ENCODE data around the gene KCNMA1. TPM values are rescaled to one million over a fixed set of nuclear protein-coding genes. Genes with fewer than 3 reads are reported as not detected.

Gene KCNMA1
- polyA plus RNA-seq, 1 of the 3 experiments (the other 2 are of a cell fraction), result 107 TPM

DNA sequence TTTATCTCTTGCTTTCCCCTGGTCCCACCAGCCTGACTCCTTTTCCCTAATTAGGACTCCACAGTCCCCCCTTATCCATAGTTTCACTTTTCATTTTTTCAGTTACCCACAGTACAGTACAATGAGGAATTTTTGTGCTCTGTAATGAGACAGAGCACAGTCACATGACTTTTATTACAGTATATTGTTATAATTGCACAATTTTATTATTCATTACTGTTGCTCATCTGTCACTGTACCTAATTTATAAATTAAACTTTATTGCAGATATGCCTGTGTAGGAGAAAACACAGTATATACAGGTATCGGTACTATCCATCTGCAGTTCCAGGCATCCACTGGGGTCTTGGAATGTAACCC, 125.4 kb downstream of the KCNMA1 start:
- ChIA-PET CTCF (interaction anchor here (1.0 to 1.6 kb wide), 3 partner anchors 9 to 120 kb away, joined by 3 to 5 read pairs (median 4); no protein-coding TSS in a partner anchor), POLR2A (no interaction called here)
- peak overlapping the region; percentile 64 for H3K4me2 ChIP-seq
- H3K79me2 ChIP-seq (ENCODE audit: insufficient read depth), result peaks cover 28% of the 10 kb centered on the region
- peaks cover 37% of the 10 kb centered on the region for H3F3A ChIP-seq (replicated peaks; ENCODE audit: insufficient read depth)
- H3K4me3 ChIP-seq (ENCODE audit: low read depth in 2 of 2, low read length in 1 of 2), result 0 out of 4 replicates have a peak overlapping the region, but pooled peaks of 1 of the 2 experiments have one; percentile 21
- peak overlapping the region; percentile 72 to 94 for H3K27ac ChIP-seq (ENCODE audit: low read depth in 2 of 2, low read length in 1 of 2)
- no peaks in the 10 kb centered on the region for H3K9me2 ChIP-seq
- TF ChIP-seq EP300 (IDR thresholded peaks at IDR 0.05; ENCODE audit: borderline replicate concordance in 1 of 2, low read depth in 1 of 2, low read length in 1 of 2) (peak in 1 of 2 experiments; percentile 4; a peak in 1 of 4 replicates), TCF12 (IDR thresholded peaks at IDR 0.05) (no peak), SIN3A (IDR thresholded peaks at IDR 0.05; ENCODE audit: borderline replicate concordance, low read depth, low read length) (no peak), MXI1 (IDR thresholded peaks at IDR 0.05; ENCODE audit: low read depth, low read length) (no peak), FOXM1 (IDR thresholded peaks at IDR 0.05; ENCODE audit: low read depth) (no peak), CHD2 (IDR thresholded peaks at IDR 0.05; ENCODE audit: low read length, partially characterized antibody) (no peak), RFX5 (IDR thresholded peaks at IDR 0.05; ENCODE audit: low read length) (no peak)
- TF ChIP-seq, protein P1, sequence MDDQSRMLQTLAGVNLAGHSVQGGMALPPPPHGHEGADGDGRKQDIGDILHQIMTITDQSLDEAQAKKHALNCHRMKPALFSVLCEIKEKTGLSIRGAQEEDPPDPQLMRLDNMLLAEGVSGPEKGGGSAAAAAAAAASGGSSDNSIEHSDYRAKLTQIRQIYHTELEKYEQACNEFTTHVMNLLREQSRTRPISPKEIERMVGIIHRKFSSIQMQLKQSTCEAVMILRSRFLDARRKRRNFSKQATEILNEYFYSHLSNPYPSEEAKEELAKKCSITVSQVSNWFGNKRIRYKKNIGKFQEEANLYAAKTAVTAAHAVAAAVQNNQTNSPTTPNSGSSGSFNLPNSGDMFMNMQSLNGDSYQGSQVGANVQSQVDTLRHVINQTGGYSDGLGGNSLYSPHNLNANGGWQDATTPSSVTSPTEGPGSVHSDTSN (IDR thresholded peaks at IDR 0.05), result peak; percentile 1
- TF ChIP-seq, protein P2, sequence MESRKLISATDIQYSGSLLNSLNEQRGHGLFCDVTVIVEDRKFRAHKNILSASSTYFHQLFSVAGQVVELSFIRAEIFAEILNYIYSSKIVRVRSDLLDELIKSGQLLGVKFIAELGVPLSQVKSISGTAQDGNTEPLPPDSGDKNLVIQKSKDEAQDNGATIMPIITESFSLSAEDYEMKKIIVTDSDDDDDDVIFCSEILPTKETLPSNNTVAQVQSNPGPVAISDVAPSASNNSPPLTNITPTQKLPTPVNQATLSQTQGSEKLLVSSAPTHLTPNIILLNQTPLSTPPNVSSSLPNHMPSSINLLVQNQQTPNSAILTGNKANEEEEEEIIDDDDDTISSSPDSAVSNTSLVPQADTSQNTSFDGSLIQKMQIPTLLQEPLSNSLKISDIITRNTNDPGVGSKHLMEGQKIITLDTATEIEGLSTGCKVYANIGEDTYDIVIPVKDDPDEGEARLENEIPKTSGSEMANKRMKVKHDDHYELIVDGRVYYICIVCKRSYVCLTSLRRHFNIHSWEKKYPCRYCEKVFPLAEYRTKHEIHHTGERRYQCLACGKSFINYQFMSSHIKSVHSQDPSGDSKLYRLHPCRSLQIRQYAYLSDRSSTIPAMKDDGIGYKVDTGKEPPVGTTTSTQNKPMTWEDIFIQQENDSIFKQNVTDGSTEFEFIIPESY (IDR thresholded peaks at IDR 0.05; ENCODE audit: borderline replicate concordance, low read depth), result no peak
- TF ChIP-seq, protein P3, sequence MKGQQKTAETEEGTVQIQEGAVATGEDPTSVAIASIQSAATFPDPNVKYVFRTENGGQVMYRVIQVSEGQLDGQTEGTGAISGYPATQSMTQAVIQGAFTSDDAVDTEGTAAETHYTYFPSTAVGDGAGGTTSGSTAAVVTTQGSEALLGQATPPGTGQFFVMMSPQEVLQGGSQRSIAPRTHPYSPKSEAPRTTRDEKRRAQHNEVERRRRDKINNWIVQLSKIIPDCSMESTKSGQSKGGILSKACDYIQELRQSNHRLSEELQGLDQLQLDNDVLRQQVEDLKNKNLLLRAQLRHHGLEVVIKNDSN (IDR thresholded peaks at IDR 0.05; ENCODE audit: borderline replicate concordance, low read depth), result peak; percentile 32; the same call in 1 of the 2 replicates
- no peaks in the 10 kb centered on the region for H3K27me3 ChIP-seq (ENCODE audit: insufficient read depth)
- H2AFZ ChIP-seq (ENCODE audit: low read depth), result 0 out of 2 replicates have a peak overlapping the region, but pooled peaks have one; percentile 4
- H4K20me1 ChIP-seq (ENCODE audit: insufficient read depth), result no peaks in the 10 kb centered on the region
- H3K9me3 ChIP-seq, result no peaks in the 10 kb centered on the region
- 72% methylated on average over 1 of the region's 1 CpG for WGBS (ENCODE audit: low lambda C conversion rate)
- no peaks in the 10 kb centered on the region for H3K36me3 ChIP-seq (replicated peaks in 1 of 2; ENCODE audit: control insufficient read depth in 1 of 2, insufficient read depth in 2 of 2, low read length in 1 of 2)
- peaks cover 45 to 70% of the 10 kb centered on the region in 2 experiments for H3K4me1 ChIP-seq (ENCODE audit: control insufficient read depth in 1 of 2, insufficient read depth in 2 of 2, low read depth in 1 of 2, low read length in 1 of 2)
- peak overlapping the region; percentile 56 for H3K9ac ChIP-seq
- DNase-seq, result no peak

DNA sequence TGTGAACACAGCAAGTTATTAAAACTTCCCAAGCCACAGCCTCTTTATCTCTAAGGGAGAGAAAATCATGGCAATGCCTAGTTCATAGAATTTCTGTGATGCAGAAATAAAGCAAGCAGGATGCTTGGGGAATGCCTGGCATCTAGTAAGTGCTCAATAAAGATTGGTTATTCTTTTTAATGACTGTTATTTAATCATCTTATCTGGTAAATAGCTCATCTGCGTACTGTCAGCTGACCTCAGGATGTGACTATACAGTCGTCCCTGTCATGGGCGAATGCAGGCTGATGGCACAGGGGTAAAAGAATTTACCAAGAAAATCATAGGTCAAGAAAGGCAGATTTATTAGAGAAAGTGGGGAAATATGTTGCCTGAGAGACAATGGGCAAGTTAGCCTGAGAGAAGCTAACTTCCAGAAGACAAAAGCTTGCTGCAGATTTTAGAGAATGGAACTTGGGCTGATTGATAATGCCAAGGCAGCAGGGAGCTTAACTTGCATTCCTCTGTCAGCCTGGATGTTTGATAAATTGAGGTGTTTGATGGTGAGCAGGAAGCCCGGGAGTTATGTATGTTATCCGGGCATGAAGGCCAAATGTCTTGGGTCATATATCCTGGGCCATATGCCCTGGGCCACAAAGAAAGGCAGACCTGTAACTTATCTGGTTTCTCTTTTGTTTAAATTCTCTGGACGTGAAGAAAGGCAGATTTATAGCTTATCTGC, 126.0 kb downstream of the KCNMA1 start:
- Histone ChIP-seq H3K4me1 (ENCODE audit: control insufficient read depth in 1 of 2, insufficient read depth in 2 of 2, low read depth in 1 of 2, low read length in 1 of 2) (peaks cover 50 to 75% of the 10 kb centered on the region in 2 experiments), H3K27me3 (ENCODE audit: insufficient read depth) (no peaks in the 10 kb centered on the region), H3K4me3 (ENCODE audit: low read depth in 2 of 2, low read length in 1 of 2) (0 out of 4 replicates have a peak overlapping the region, but pooled peaks of 1 of the 2 experiments have one; percentile 21), H3K36me3 (replicated peaks in 1 of 2; ENCODE audit: control insufficient read depth in 1 of 2, insufficient read depth in 2 of 2, low read length in 1 of 2) (no peaks in the 10 kb centered on the region), H3K9ac (peak overlapping the region; percentile 2), H3K27ac (ENCODE audit: low read depth in 2 of 2, low read length in 1 of 2) (peak overlapping the region; percentile 72 to 94), H3K9me3 (no peaks in the 10 kb centered on the region), H2AFZ (ENCODE audit: low read depth) (0 out of 2 replicates have a peak overlapping the region, but pooled peaks have one; percentile 4), H3F3A (replicated peaks; ENCODE audit: insufficient read depth) (peaks cover 43% of the 10 kb centered on the region), H4K20me1 (ENCODE audit: insufficient read depth) (no peaks in the 10 kb centered on the region), H3K4me2 (peak overlapping the region; percentile 64), H3K79me2 (ENCODE audit: insufficient read depth) (peaks cover 28% of the 10 kb centered on the region), H3K9me2 (no peaks in the 10 kb centered on the region)
- POLR2A ChIA-PET, result no interaction called here
- WGBS (ENCODE audit: low lambda C conversion rate), result 17% methylated on average over 6 of the region's 6 CpGs
- DNase-seq, result no peak
- CTCF ChIA-PET, result interaction anchor here (1.0 to 2.3 kb wide), 2 partner anchors 119 to 338 kb away, joined by 3 to 7 read pairs; no protein-coding TSS in a partner anchor
- TF ChIP-seq, protein P4, sequence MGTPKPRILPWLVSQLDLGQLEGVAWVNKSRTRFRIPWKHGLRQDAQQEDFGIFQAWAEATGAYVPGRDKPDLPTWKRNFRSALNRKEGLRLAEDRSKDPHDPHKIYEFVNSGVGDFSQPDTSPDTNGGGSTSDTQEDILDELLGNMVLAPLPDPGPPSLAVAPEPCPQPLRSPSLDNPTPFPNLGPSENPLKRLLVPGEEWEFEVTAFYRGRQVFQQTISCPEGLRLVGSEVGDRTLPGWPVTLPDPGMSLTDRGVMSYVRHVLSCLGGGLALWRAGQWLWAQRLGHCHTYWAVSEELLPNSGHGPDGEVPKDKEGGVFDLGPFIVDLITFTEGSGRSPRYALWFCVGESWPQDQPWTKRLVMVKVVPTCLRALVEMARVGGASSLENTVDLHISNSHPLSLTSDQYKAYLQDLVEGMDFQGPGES (IDR thresholded peaks at IDR 0.05; ENCODE audit: low read depth, low read length), result no peak
- TF ChIP-seq TAF1 (IDR thresholded peaks at IDR 0.05; ENCODE audit: borderline replicate concordance, low read depth, low read length) (no peak), MEF2A (IDR thresholded peaks at IDR 0.05; ENCODE audit: borderline replicate concordance, low read depth) (peak; percentile 38; the same call in 1 of the 2 replicates), NRF1 (IDR thresholded peaks at IDR 0.05; ENCODE audit: low read depth, low read length) (no peak), TCF12 (IDR thresholded peaks at IDR 0.05) (peak; percentile 90), TEAD4 (IDR thresholded peaks at IDR 0.05; ENCODE audit: borderline replicate concordance, insufficient read depth) (peak; percentile 29; the same call in 1 of the 2 replicates), MXI1 (IDR thresholded peaks at IDR 0.05; ENCODE audit: low read depth, low read length) (no peak), POLR2AphosphoS5 (IDR thresholded peaks at IDR 0.05; ENCODE audit: low read depth, low read length) (peak; percentile 64; the same call in 1 of the 2 replicates)

Data from SK-N-SH (cell line).